Raji (cell line): ENCODE results near the gene G6PC1.

Experiments used
- POLR2A ChIP-seq: IDR thresholded peaks from 2 replicates; pipeline ENCODE4 v1.6.1; 2011; ENCODE audit warnings: low read depth, low read length, control low read depth; ENCODE audit not compliant: insufficient read depth

Gene G6PC1

GRCh38 chr17:42900460-42901331 is at the start of gene G6PC1:
TSS of gene G6PC1 (plus strand) at chr17:42900799. CDS start at chr17:42900877, 78 bp downstream.
- TF ChIP-seq POLR2A, result no peak

- no peak for TF ChIP-seq POLR2A
These were observed 49.6 kb upstream of the G6PC1 start, which contains the start of gene AOC3 for GRCh38 chr17:42850954-42851353. TSS of gene AOC3 (plus strand) at chr17:42851199. CDS start at chr17:42851344, 145 bp downstream.

DNA sequence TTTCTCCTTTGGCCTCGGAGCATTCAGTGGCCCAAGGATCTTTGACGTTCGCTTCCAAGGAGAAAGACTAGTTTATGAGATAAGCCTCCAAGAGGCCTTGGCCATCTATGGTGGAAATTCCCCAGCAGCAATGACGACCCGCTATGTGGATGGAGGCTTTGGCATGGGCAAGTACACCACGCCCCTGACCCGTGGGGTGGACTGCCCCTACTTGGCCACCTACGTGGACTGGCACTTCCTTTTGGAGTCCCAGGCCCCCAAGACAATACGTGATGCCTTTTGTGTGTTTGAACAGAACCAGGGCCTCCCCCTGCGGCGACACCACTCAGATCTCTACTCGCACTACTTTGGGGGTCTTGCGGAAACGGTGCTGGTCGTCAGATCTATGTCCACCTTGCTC is 48.2 kb upstream of the G6PC1 start:
- TF ChIP-seq POLR2A, result no peak

- TF ChIP-seq POLR2A, result no peak
These were observed 47.6 kb upstream of the G6PC1 start for GRCh38 chr17:42853004-42853403.

DNA sequence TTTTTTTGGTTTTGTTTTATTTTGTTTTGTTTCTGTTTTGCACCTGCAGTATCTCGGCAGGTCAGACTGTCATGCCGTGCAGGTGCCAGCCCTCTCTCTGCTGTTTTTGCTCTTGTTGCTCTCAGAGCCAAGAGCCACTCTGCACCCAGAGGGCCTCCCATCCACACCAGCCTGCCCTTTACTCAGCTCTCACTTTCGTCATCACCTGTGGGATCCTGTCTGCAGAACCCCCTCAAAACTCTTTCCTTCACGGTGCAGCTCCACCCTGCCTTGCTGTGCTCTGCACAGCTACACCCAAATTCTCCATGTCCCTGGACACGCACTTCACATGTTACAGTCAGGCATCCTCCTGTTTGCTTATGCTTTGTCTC is 47.0 kb upstream of the G6PC1 start:
- TF ChIP-seq POLR2A, result no peak

DNA sequence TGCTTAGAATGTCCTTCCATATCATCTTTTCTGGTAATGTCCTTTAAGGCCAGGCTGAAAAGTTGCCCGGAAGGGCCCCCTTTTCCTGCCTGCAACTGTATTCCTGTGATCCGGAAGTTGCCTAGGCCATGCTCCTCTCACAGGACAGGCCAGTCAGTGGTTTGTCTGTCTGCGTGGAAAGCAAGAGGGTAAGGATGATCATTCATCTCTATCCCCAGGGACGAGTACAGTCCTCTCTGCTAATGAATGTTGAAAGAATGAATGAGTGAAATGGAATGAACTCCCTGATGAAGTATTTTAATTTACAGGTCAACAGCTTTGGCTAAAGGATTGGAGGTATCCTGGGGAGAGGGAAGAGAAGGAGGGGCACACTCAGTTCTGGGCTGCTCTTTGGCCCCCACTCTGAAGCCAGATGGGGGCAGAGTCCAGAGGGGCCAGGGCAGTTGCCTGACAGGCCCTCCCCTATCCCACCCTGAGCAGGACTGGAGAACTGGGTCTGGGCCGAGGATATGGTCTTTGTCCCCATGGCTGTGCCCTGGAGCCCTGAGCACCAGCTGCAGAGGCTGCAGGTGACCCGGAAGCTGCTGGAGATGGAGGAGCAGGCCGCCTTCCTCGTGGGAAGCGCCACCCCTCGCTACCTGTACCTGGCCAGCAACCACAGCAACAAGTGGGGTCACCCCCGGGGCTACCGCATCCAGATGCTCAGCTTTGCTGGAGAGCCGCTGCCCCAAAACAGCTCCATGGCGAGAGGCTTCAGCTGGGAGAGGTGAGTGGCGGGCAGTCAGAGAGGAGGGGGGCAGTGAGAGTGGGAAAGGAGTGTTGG is 46.4 kb upstream of the G6PC1 start:
- TF ChIP-seq POLR2A, result no peak

DNA sequence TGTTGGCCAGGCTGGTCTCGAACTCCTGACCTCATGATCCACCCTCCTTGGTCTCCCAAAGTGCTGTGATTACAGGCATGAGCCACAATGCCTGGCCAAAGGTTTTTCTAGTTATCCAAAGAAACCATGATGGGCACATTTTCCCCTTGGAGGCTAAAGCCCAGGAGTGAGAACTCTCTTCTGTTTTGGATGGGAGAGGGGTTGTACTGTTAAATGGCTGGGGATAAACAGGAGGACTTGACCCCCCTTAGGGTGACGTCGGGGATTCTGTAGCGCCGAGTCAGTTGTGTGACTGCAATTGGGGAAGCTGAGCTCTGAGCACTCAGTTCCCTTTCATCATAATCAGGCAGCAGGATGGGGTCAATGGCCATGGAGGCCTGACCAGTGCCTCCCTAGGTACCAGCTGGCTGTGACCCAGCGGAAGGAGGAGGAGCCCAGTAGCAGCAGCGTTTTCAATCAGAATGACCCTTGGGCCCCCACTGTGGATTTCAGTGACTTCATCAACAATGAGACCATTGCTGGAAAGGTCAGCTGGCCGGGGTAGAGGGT is 45.5 kb upstream of the G6PC1 start:
- TF ChIP-seq POLR2A, result no peak

DNA sequence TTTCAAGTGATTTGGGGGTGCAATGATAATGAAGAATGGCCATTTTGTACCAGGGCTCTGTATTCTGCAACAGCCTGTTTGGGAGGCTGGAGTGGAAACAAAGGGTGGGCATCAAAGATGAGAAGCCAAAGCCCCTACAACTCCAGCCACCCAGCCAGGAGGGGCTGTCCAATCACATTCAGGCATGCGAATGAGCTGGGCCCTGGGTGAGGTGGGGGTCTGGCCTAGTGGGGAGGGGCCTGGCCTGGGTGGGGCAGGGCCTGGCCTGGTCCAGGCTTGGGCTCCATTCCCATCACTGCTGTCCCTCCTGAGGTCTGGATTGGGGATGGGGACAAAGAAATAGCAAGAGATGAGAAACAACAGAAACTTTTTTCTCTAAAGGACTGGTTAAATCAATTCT is 43.2 kb upstream of the G6PC1 start:
- no peak for TF ChIP-seq POLR2A

- no peak for TF ChIP-seq POLR2A
These were observed 34.9 kb upstream of the G6PC1 start for GRCh38 chr17:42865638-42866094.

- TF ChIP-seq POLR2A, result no peak
These were observed 34.4 kb upstream of the G6PC1 start for GRCh38 chr17:42866216-42866615.

GRCh38 chr17:42866631-42867575 is 33.7 kb upstream of the G6PC1 start:
- TF ChIP-seq POLR2A, result no peak

GRCh38 chr17:42868338-42868737 is 32.3 kb upstream of the G6PC1 start:
- TF ChIP-seq POLR2A, result no peak

GRCh38 chr17:42871647-42872046 is 29.0 kb upstream of the G6PC1 start:
- no peak for TF ChIP-seq POLR2A

DNA sequence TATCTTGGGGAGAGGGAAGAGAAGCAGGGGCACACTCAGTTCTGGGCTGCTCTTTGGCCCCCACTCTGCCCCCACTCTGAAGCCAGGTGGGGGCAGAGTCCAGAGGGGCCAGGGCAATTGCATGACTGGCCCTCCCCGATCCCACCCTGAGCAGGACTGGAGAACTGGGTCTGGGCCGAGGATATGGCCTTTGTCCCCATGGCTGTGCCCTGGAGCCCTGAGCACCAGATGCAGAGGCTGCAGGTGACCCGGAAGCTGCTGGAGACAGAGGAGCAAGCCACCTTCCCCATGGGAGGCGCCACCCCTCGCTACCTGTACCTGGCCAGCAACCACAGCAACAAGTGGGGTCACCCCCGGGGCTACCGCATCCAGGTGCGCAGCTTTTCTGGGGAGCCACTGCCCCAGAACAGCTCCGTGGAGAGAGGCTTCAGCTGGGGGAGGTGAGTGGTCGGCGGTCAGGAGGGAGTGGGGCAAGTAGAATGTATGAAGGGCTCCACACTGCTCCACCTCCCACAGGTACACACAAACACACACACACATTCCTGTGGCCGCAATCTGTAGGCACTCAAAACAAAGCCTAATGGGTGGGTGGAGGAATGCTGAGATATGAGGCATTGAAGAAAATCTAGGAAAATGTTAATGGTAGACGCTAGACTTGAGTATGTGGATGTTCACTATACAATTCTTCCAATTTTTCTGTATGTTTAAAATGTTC is 28.2 kb upstream of the G6PC1 start:
- no peak for TF ChIP-seq POLR2A

DNA sequence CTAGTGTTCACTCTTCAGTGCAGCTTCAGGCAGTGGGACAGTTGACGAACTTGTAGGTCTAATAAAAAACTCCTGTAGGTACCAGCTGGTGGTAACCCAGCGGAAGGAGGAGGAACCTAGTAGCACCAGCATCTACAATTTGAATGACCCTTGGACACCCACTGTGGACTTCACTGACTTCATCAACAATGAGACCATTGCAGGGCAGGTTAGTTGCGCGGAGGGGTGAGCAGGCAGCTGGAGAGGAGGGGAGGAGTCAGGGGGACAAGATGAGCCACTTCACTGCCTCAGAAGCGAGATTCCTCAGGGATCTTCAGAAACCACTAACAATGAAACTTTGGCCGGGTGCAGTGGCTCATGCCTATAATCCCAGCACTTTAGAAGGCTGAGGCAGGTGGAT is 27.3 kb upstream of the G6PC1 start:
- no peak for TF ChIP-seq POLR2A
